DMS 273 (cell line): ENCODE results near the gene CAPZB.

Source experiments
- DNase-seq: peaks from one replicate; lab custom pipeline; 2025; ENCODE audit not compliant: unreplicated experiment; lab: John Stamatoyannopoulos, UW

The CAPZB gene

GRCh38 chr1:19336543-19336942, 148.8 kb downstream of the CAPZB start:
- no peak for DNase-seq

GRCh38 chr1:19333587-19334354, 151.6 kb downstream of the CAPZB start:
- no peak for DNase-seq

- DNase-seq, result no peak
Measured at GRCh38 chr1:19332832-19333231, 152.5 kb downstream of the CAPZB start.

- no peak for DNase-seq
Measured at GRCh38 chr1:19331262-19331878, 154.0 kb downstream of the CAPZB start.

GRCh38 chr1:19330449-19331135, 154.7 kb downstream of the CAPZB start:
- DNase-seq, result no peak

- no peak for DNase-seq
Measured at GRCh38 chr1:19329611-19330010, 155.7 kb downstream of the CAPZB start.

GRCh38 chr1:19329188-19329587, 156.2 kb downstream of the CAPZB start:
- DNase-seq, result no peak

GRCh38 chr1:19328486-19328885, 156.9 kb downstream of the CAPZB start:
- DNase-seq, result no peak

- DNase-seq, result no peak
Measured at GRCh38 chr1:19327736-19328135, 157.6 kb downstream of the CAPZB start.

- DNase-seq, result peak; percentile 38
Measured at GRCh38 chr1:19327301-19327700, 158.0 kb downstream of the CAPZB start.

- no peak for DNase-seq
Measured at GRCh38 chr1:19326748-19327065, 158.6 kb downstream of the CAPZB start.

- DNase-seq, result no peak
Measured at GRCh38 chr1:19325958-19326747, 159.2 kb downstream of the CAPZB start.

- DNase-seq, result no peak
Measured at GRCh38 chr1:19325368-19325957, 159.9 kb downstream of the CAPZB start.

GRCh38 chr1:19324665-19324990, 160.7 kb downstream of the CAPZB start:
- no peak for DNase-seq

GRCh38 chr1:19323987-19324664, 161.2 kb downstream of the CAPZB start:
- no peak for DNase-seq

GRCh38 chr1:19322481-19322880, 162.9 kb downstream of the CAPZB start:
- DNase-seq, result no peak

GRCh38 chr1:19321071-19321470, 164.3 kb downstream of the CAPZB start:
- no peak for DNase-seq

GRCh38 chr1:19319196-19319595, 166.1 kb downstream of the CAPZB start:
- no peak for DNase-seq

- DNase-seq, result no peak
Measured at GRCh38 chr1:19317126-19317910, 168.0 kb downstream of the CAPZB start.
